NCI-H2029 treated with DMSO at 0.1 percent for 48 hours (cell line): ENCODE results near the gene USP32.

Experiments used
- DNase-seq: peaks from one replicate; lab custom pipeline; 2025; lab: John Stamatoyannopoulos, UW

USP32 gene

GRCh38 chr17:60171753-60172079 lies 220.2 kb downstream of the USP32 start:
- no peak for DNase-seq

GRCh38 chr17:60170835-60171752 lies 220.8 kb downstream of the USP32 start:
- DNase-seq, result peak; percentile 82

- peak; percentile 16 for DNase-seq
Measured at GRCh38 chr17:60169921-60170817, 221.8 kb downstream of the USP32 start.

- DNase-seq, result no peak
Measured at GRCh38 chr17:60168654-60169053, 223.3 kb downstream of the USP32 start.

- peak; percentile 52 for DNase-seq
Measured at GRCh38 chr17:60167065-60167741, 224.7 kb downstream of the USP32 start.

GRCh38 chr17:60165971-60166370 lies 226.0 kb downstream of the USP32 start:
- DNase-seq, result no peak

- no peak for DNase-seq
Measured at GRCh38 chr17:60165223-60165622, 226.7 kb downstream of the USP32 start.

- no peak for DNase-seq
Measured at GRCh38 chr17:60164697-60165096, 227.2 kb downstream of the USP32 start.

GRCh38 chr17:60164164-60164563 lies 227.8 kb downstream of the USP32 start:
- no peak for DNase-seq

- DNase-seq, result no peak
Measured at GRCh38 chr17:60163108-60163784, 228.7 kb downstream of the USP32 start.

GRCh38 chr17:60161598-60162330 lies 230.2 kb downstream of the USP32 start:
- no peak for DNase-seq

- DNase-seq, result no peak
Measured at GRCh38 chr17:60160829-60161501, 231.0 kb downstream of the USP32 start.

- DNase-seq, result no peak
Measured at GRCh38 chr17:60159479-60159866, 232.5 kb downstream of the USP32 start.

GRCh38 chr17:60158751-60159478 lies 233.0 kb downstream of the USP32 start:
- DNase-seq, result no peak

- DNase-seq, result no peak
Measured at GRCh38 chr17:60157487-60158040, 234.4 kb downstream of the USP32 start.

- no peak for DNase-seq
Measured at GRCh38 chr17:60156746-60157145, 235.2 kb downstream of the USP32 start.

GRCh38 chr17:60155815-60156214 lies 236.1 kb downstream of the USP32 start:
- no peak for DNase-seq

- no peak for DNase-seq
Measured at GRCh38 chr17:60155427-60155814, 236.5 kb downstream of the USP32 start.

- peak; percentile 17 for DNase-seq
Measured at GRCh38 chr17:60154616-60155426, 237.1 kb downstream of the USP32 start.
